HepG2 (cell line): Measurements from ENCODE around the gene LSM2. TPM values are rescaled to one million over a fixed set of nuclear protein-coding genes. Genes with fewer than 3 reads are reported as not detected.

Experiments
- ATF1 ChIP-seq: IDR thresholded peaks from 2 replicates; pipeline ENCODE4 v1.6.1; 2016; ENCODE audit warnings: mild to moderate bottlenecking, control low read depth
- DBP ChIP-seq: sonication (generic); formaldehyde crosslinking; IDR thresholded peaks from 2 replicates; pipeline ENCODE4 v1.4.0; 2020; ENCODE audit warnings: missing genetic modification reagents; ENCODE audit errors: not compliant biosample characterization
- E2F1 ChIP-seq: sonication (generic); formaldehyde crosslinking; IDR thresholded peaks from 2 replicates; pipeline ENCODE4 v1.5.0; 2020; ENCODE audit warnings: missing genetic modification reagents
- GATAD1 ChIP-seq: IDR thresholded peaks from 2 replicates; pipeline ENCODE4 v1.6.1; 2016; ENCODE audit warnings: missing genetic modification reagents, missing compliant biosample characterization
- GRHL1 ChIP-seq: sonication (generic); formaldehyde crosslinking; conservative IDR thresholded peaks from 2 replicates; pipeline ENCODE4 v1.8.0; 2022; ENCODE audit warnings: missing genetic modification reagents
- HNRNPL ChIP-seq: fragments of 200-400 bp; formaldehyde crosslinking; IDR thresholded peaks from 2 replicates; pipeline ENCODE4 v1.6.1; 2017; ENCODE audit warnings: mild to moderate bottlenecking, low read depth, low read length
- IKZF5 ChIP-seq: IDR thresholded peaks from 2 replicates; pipeline ENCODE4 v1.6.1; 2018; ENCODE audit warnings: missing genetic modification reagents, mild to moderate bottlenecking, missing compliant biosample characterization
- KLF13 ChIP-seq: sonication (generic); formaldehyde crosslinking; IDR thresholded peaks from 2 replicates; pipeline ENCODE4 v1.4.0; 2020; ENCODE audit warnings: mild to moderate bottlenecking, missing genetic modification reagents
- MAX ChIP-seq: IDR thresholded peaks from 2 replicates; pipeline ENCODE4 v1.6.1; 2012; ENCODE audit warnings: inconsistent platforms
- NPAS2 ChIP-seq: sonication (generic); formaldehyde crosslinking; IDR thresholded peaks from 2 replicates; pipeline ENCODE4 v1.8.0; 2022; ENCODE audit warnings: mild to moderate bottlenecking, missing genetic modification reagents, borderline replicate concordance
- RBFOX2 ChIP-seq: fragments of 200-400 bp; formaldehyde crosslinking; IDR thresholded peaks from 2 replicates; pipeline ENCODE4 v1.6.1; 2017; ENCODE audit warnings: low read depth, mild to moderate bottlenecking, low read length
- SP4 ChIP-seq: sonication (generic); formaldehyde crosslinking; IDR thresholded peaks from 2 replicates; pipeline ENCODE4 v1.8.1; 2023; ENCODE audit warnings: mild to moderate bottlenecking, missing genetic modification reagents
- SRSF9 ChIP-seq: fragments of 200-400 bp; formaldehyde crosslinking; IDR thresholded peaks from 2 replicates; pipeline ENCODE4 v1.6.1; 2018; ENCODE audit warnings: borderline replicate concordance, mild to moderate bottlenecking, low read depth, low read length; ENCODE audit not compliant: insufficient read depth, poor library complexity, severe bottlenecking
- TCF12 ChIP-seq, 2 experiments: fragments of 450-650 bp in 1 of 2; sonication (generic) in 1 of 2; formaldehyde crosslinking in 1 of 2; IDR thresholded peaks; 2 replicates each; pipeline versions ENCODE4 v1.6.1 to v1.8.0; 2017 to 2022; ENCODE audit warnings: antibody characterized with exemption in 1 of 2, mild to moderate bottlenecking in 1 of 2, missing genetic modification reagents in 1 of 2, moderate library complexity in 1 of 2
- ZFYVE20 ChIP-seq: sonication (generic); formaldehyde crosslinking; IDR thresholded peaks from 2 replicates; pipeline ENCODE4 v1.8.0; 2023; ENCODE audit warnings: low read depth, mild to moderate bottlenecking, moderate library complexity, missing genetic modification reagents, borderline replicate concordance
- ZNF143 ChIP-seq: sonication (generic); formaldehyde crosslinking; IDR thresholded peaks from 2 replicates; pipeline ENCODE4 v1.4.0; 2020; ENCODE audit warnings: missing genetic modification reagents
- ZNF282 ChIP-seq: fragments of 450-650 bp; IDR thresholded peaks from 2 replicates; pipeline ENCODE4 v1.6.1; 2018; ENCODE audit not compliant: partially characterized antibody
- ZNF33B ChIP-seq: sonication (generic); formaldehyde crosslinking; IDR thresholded peaks from 2 replicates; pipeline ENCODE4 v1.5.1; 2020; ENCODE audit warnings: mild to moderate bottlenecking, missing genetic modification reagents
- ZNF567 ChIP-seq: sonication (generic); formaldehyde crosslinking; IDR thresholded peaks from 2 replicates; pipeline ENCODE4 v1.8.1; 2023; ENCODE audit warnings: mild to moderate bottlenecking, missing genetic modification reagents, borderline replicate concordance
- ZNF644 ChIP-seq: IDR thresholded peaks from 2 replicates; pipeline ENCODE4 v1.6.1; 2016; ENCODE audit warnings: low read depth
- ZNF670 ChIP-seq: sonication (generic); formaldehyde crosslinking; IDR thresholded peaks from 2 replicates; pipeline ENCODE4 v1.8.0; 2022; ENCODE audit warnings: mild to moderate bottlenecking, missing genetic modification reagents, borderline replicate concordance
- ZNF691 ChIP-seq: sonication (generic); formaldehyde crosslinking; IDR thresholded peaks from 2 replicates; pipeline ENCODE4 v1.4.0; 2020; ENCODE audit warnings: missing genetic modification reagents, low read depth, mild to moderate bottlenecking, borderline replicate concordance
- ZSCAN31 ChIP-seq: sonication (generic); formaldehyde crosslinking; IDR thresholded peaks from 2 replicates; pipeline ENCODE4 v1.5.0; 2020; ENCODE audit warnings: low read depth, mild to moderate bottlenecking, missing genetic modification reagents
- polyA plus RNA-seq, 8 experiments: library from polyadenylated mRNA; depleted of rRNA in 3 of 8; stranded (reverse) in 7 of 8; unstranded in 1 of 8; fragments of >200 nt; fragmentation: Illumina TruSeq in 4 of 8; extraction: Trizol in 4 of 8; gene quantifications; 2 replicates each; pipeline versions ENCODE4 v1.2.1 to v1.2.3, GENCODE V29; 2011 to 2016; ENCODE audit warnings: low read depth in 4 of 8, missing spikeins in 1 of 8, mixed read lengths in 1 of 8; ENCODE audit not compliant: insufficient read depth in 1 of 8
- total RNA-seq, 5 experiments: library from RNA; depleted of rRNA; stranded (reverse); fragments of >200 nt; fragmentation: Illumina TruSeq; extraction: Trizol; gene quantifications; 2 replicates each; pipeline ENCODE4 v1.2.3, GENCODE V29; 2016; ENCODE audit warnings: low read depth in 1 of 5

The LSM2 gene
- total and polyA plus RNA-seq, 2 of the 13 experiments (the other 11 are each of a cell fraction or from before 2014, with no cell fraction given): 69.4 to 90.5 TPM

GRCh38 chr6:31827286-31828079 lies 20.7 kb upstream of the LSM2 start, which contains the start of gene HSPA1B (continued):
- TF ChIP-seq KLF13 (CRISPR knock-in tag) (no peak), ZNF644 (no peak), ZFYVE20 (CRISPR knock-in tag) (no peak), ZSCAN31 (no peak), E2F1 (CRISPR knock-in tag) (peak; percentile 73), NPAS2 (CRISPR knock-in tag) (no peak), MAX (peak; percentile 62; the same call in 1 of the 2 replicates), ZNF567 (CRISPR knock-in tag) (peak; percentile 87; the same call in 1 of the 2 replicates), ZNF143 (CRISPR knock-in tag) (no peak), DBP (peak; percentile 82), ZNF33B (CRISPR knock-in tag) (no peak), RBFOX2 (peak; percentile 94), GATAD1 (no peak; the same call in 1 of the 2 replicates), HNRNPL (peak; percentile 74; the same call in 1 of the 2 replicates), SRSF9 (no peak), SP4 (CRISPR knock-in tag) (peak; percentile 92), IKZF5 (0 out of 2 replicates have a peak, but pooled peaks have one; percentile 61), ZNF282 (no peak), ZNF670 (CRISPR knock-in tag) (peak; percentile 9; the same call in 1 of the 2 replicates), ATF1 (CRISPR knock-in tag) (peak; percentile 72; the same call in 1 of the 2 replicates), TCF12 (IDR thresholded peaks at IDR 0.05) (no peak), TCF12 (CRISPR knock-in tag; IDR thresholded peaks at IDR 0.05) (no peak), GRHL1 (no peak), ZNF691 (no peak)
